ENCODE results near the gene MTFR1L.

The MTFR1L gene

GRCh38 chr1:25807480-25808390, 12.0 kb upstream of the MTFR1L start:
- no peak for DNase-seq (ENCODE audit: low spot score)

GRCh38 chr1:25808481-25809244, 11.1 kb upstream of the MTFR1L start:
- no peak for DNase-seq (ENCODE audit: low spot score)

- DNase-seq (ENCODE audit: low spot score) = no peak
These were observed 10.3 kb upstream of the MTFR1L start for GRCh38 chr1:25809283-25809926.

- no peak for DNase-seq (ENCODE audit: low spot score)
These were observed 9.8 kb upstream of the MTFR1L start for GRCh38 chr1:25809929-25810328.

- peak; percentile 63 for DNase-seq (ENCODE audit: low spot score)
These were observed 9.1 kb upstream of the MTFR1L start for GRCh38 chr1:25810341-25811299.

- no peak for DNase-seq (ENCODE audit: low spot score)
These were observed 8.2 kb upstream of the MTFR1L start for GRCh38 chr1:25811384-25812082.

GRCh38 chr1:25813071-25813733, 6.6 kb upstream of the MTFR1L start:
- no peak for DNase-seq (ENCODE audit: low spot score)

- DNase-seq (ENCODE audit: low spot score) = no peak
These were observed 5.9 kb upstream of the MTFR1L start for GRCh38 chr1:25813734-25814471.

- DNase-seq (ENCODE audit: low spot score) = no peak
These were observed 5.1 kb upstream of the MTFR1L start for GRCh38 chr1:25814549-25815087.

GRCh38 chr1:25815208-25816111, 4.3 kb upstream of the MTFR1L start:
- no peak for DNase-seq (ENCODE audit: low spot score)

- no peak for DNase-seq (ENCODE audit: low spot score)
These were observed 3.5 kb upstream of the MTFR1L start for GRCh38 chr1:25816112-25816718.

GRCh38 chr1:25817840-25818501, 1.8 kb upstream of the MTFR1L start:
- no peak for DNase-seq (ENCODE audit: low spot score)

GRCh38 chr1:25818569-25818968, 1.2 kb upstream of the MTFR1L start:
- no peak for DNase-seq (ENCODE audit: low spot score)

- DNase-seq (ENCODE audit: low spot score) = peak; percentile 47
These were observed 725 bp downstream of the MTFR1L start for GRCh38 chr1:25820247-25821111.

- no peak for DNase-seq (ENCODE audit: low spot score)
These were observed 1.3 kb downstream of the MTFR1L start for GRCh38 chr1:25821112-25821476.

- no peak for DNase-seq (ENCODE audit: low spot score)
These were observed 1.9 kb downstream of the MTFR1L start for GRCh38 chr1:25821630-25822091.
